GM12891 (cell line): ENCODE data around the gene ENTPD7.

ENCODE experiments used
- PAX5 ChIP-seq: IDR thresholded peaks from 2 replicates; pipeline ENCODE4 v1.6.1; 2011; ENCODE audit warnings: low read length, moderate library complexity, mild to moderate bottlenecking; ENCODE audit not compliant: insufficient read depth, severe bottlenecking
- POLR2A ChIP-seq: IDR thresholded peaks from 2 replicates; pipeline ENCODE4 v1.6.1; 2011; ENCODE audit warnings: low read depth, low read length, control low read depth
- POLR2AphosphoS5 ChIP-seq: IDR thresholded peaks from 2 replicates; pipeline ENCODE4 v1.6.1; 2011; ENCODE audit warnings: low read depth, low read length, control low read depth
- POU2F2 ChIP-seq: IDR thresholded peaks from 2 replicates; pipeline ENCODE4 v1.6.1; 2011; ENCODE audit warnings: low read depth, mild to moderate bottlenecking, control low read depth, low read length, moderate library complexity
- SPI1 ChIP-seq: IDR thresholded peaks from 2 replicates; pipeline ENCODE4 v1.6.1; 2011; ENCODE audit warnings: low read depth, low read length, control low read depth
- TAF1 ChIP-seq: IDR thresholded peaks from 2 replicates; pipeline ENCODE4 v1.6.1; 2011; ENCODE audit warnings: low read depth, low read length, control low read depth

DNA sequence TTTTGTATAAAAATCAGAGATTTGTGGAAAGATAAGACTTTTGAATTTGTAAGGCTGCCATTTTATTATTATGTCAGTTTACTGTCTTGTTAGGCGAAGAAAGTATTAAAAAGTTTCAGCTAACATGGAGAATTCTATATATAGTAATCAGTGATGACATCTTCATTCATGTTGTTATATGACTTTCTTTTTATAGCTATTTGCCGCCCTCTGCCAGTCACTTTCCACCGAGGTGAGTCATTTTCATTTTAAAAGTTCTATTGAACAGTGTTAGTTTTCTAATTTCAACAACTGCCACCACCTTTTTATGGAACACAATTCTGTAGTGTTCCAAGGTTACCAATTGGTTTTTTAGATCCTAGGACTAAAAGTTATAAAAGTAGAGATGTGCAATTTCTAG lies 84.5 kb downstream of the ENTPD7 start:
- TF ChIP-seq TAF1, result no peak
- no peak for TF ChIP-seq POLR2A
- TF ChIP-seq SPI1, result no peak
- no peak for TF ChIP-seq POLR2AphosphoS5
- no peak for TF ChIP-seq PAX5
- no peak for TF ChIP-seq POU2F2
